Caco-2 (cell line): ENCODE results near the gene OR6K3. TPM values are rescaled to one million over a fixed set of nuclear protein-coding genes. Genes with fewer than 3 reads are reported as not detected.

ENCODE experiments used
- BruUV-seq: library from RNA; stranded (reverse); fragments of 400-500 nt; replicated peaks from 2 replicates; lab custom pipeline; 2021; lab: Mats Ljungman, UMichigan
- CTCF ChIA-PET: fragments of 300-600 bp; sonication (Branson Sonifier 250); formaldehyde crosslinking; loops from one replicate; lab custom pipeline; 2022; ENCODE audit warnings: antibody characterized with exemption; lab: Charles Lee
- POLR2A ChIA-PET: fragments of 300-600 bp; sonication (Branson Sonifier 250); formaldehyde crosslinking; loops from one replicate; lab custom pipeline; 2022; ENCODE audit warnings: antibody characterized with exemption; lab: Charles Lee
- DNase-seq, 2 experiments: peaks; one replicate each; pipeline versions ENCODE4 v3.0.0 to v3.0.0-alpha.2; 2020 to 2022
- H3K27me3 ChIP-seq: replicated peaks from 2 replicates; pipeline ENCODE4 v1.6.0; 2011; ENCODE audit warnings: low read length; ENCODE audit not compliant: control insufficient read depth, insufficient read depth
- H3K36me3 ChIP-seq: 2 replicates; pipeline ENCODE4 v1.5.1; 2011; ENCODE audit warnings: low read length; ENCODE audit not compliant: control insufficient read depth, insufficient read depth
- H3K4me1 ChIP-seq: fragments of 250-450 bp; sonication (Bioruptor Pico); 2 replicates; pipeline ENCODE4 v1.5.1; 2020; ENCODE audit warnings: mild to moderate bottlenecking
- H3K4me3 ChIP-seq: 2 replicates; pipeline ENCODE4 v1.5.1; 2011; ENCODE audit warnings: low read depth, mild to moderate bottlenecking, control low read depth, low read length
- H3K9me3 ChIP-seq: fragments of 250-450 bp; sonication (Bioruptor Pico); 2 replicates; pipeline ENCODE4 v1.5.1; 2020; ENCODE audit warnings: mild to moderate bottlenecking, moderate library complexity
- H3K27ac Mint-ChIP-seq: one replicate; pipeline ENCODE4 v1.8.0; 2022; ENCODE audit warnings: mixed read lengths; ENCODE audit not compliant: unreplicated experiment
- H3K27me3 Mint-ChIP-seq: one replicate; pipeline ENCODE4 v1.8.0; 2022; ENCODE audit warnings: mixed read lengths; ENCODE audit not compliant: insufficient read depth, unreplicated experiment
- H3K36me3 Mint-ChIP-seq: one replicate; pipeline ENCODE4 v1.8.0; 2022; ENCODE audit warnings: mild to moderate bottlenecking, mixed read lengths; ENCODE audit not compliant: insufficient read depth, unreplicated experiment
- H3K4me1 Mint-ChIP-seq: one replicate; pipeline ENCODE4 v1.8.0; 2022; ENCODE audit warnings: low read depth, mixed read lengths; ENCODE audit not compliant: unreplicated experiment
- H3K4me3 Mint-ChIP-seq: one replicate; pipeline ENCODE4 v1.8.0; 2022; ENCODE audit warnings: mild to moderate bottlenecking, moderate library complexity, mixed read lengths; ENCODE audit not compliant: unreplicated experiment
- H3K9me3 Mint-ChIP-seq: one replicate; pipeline ENCODE4 v1.8.0; 2022; ENCODE audit warnings: mixed read lengths; ENCODE audit not compliant: unreplicated experiment
- intact Hi-C: fragments of 100-400 bp; cut with micrococcal nuclease; formaldehyde crosslinking; loops from one replicate; pipeline ENCODE4 v1.10.0; 2022; ENCODE audit not compliant: unreplicated experiment
- total RNA-seq: library from RNA; stranded (reverse); gene quantifications from 2 replicates; pipeline ENCODE4 v1.2.3, GENCODE V29; 2022
- TF ChIP-seq, protein P1 (sequence below), 2 experiments: fragments of 200-600 bp in 1 of 2; IDR thresholded peaks; 1 replicate in 1 of 2; 2 replicates in 1 of 2; pipeline versions ENCODE4 v1.5.1 to v1.8.0; 2011 to 2022; ENCODE audit warnings: antibody characterized with exemption in 1 of 2, control low read depth in 1 of 2, inconsistent platforms in 1 of 2, low read depth in 1 of 2, low read length in 1 of 2, mild to moderate bottlenecking in 1 of 2, moderate library complexity in 1 of 2; ENCODE audit not compliant: insufficient read depth in 1 of 2, severe bottlenecking in 1 of 2, unreplicated experiment in 1 of 2

OR6K3 gene
- total RNA-seq, 1 experiment from 2014 or later: not detected

- Histone ChIP-seq H3K4me3 (no peak overlapping the region), H3K36me3 (no peaks in the 10 kb centered on the region), H3K4me1 (no peaks in the 10 kb centered on the region), H3K9me3 (no peaks in the 10 kb centered on the region), H3K27me3 (no peaks in the 10 kb centered on the region)
- intact Hi-C loops: no loop called here
- Mint-ChIP-seq H3K4me3 (no peak overlapping the region), H3K4me1 (no peaks in the 10 kb centered on the region), H3K9me3 (no peaks in the 10 kb centered on the region), H3K27me3 (peaks cover 5% of the 10 kb centered on the region), H3K27ac (no peak overlapping the region), H3K36me3 (no peaks in the 10 kb centered on the region)
- no peak for DNase-seq
- POLR2A ChIA-PET: no interaction called here
- TF ChIP-seq, protein P1, sequence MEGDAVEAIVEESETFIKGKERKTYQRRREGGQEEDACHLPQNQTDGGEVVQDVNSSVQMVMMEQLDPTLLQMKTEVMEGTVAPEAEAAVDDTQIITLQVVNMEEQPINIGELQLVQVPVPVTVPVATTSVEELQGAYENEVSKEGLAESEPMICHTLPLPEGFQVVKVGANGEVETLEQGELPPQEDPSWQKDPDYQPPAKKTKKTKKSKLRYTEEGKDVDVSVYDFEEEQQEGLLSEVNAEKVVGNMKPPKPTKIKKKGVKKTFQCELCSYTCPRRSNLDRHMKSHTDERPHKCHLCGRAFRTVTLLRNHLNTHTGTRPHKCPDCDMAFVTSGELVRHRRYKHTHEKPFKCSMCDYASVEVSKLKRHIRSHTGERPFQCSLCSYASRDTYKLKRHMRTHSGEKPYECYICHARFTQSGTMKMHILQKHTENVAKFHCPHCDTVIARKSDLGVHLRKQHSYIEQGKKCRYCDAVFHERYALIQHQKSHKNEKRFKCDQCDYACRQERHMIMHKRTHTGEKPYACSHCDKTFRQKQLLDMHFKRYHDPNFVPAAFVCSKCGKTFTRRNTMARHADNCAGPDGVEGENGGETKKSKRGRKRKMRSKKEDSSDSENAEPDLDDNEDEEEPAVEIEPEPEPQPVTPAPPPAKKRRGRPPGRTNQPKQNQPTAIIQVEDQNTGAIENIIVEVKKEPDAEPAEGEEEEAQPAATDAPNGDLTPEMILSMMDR (IDR thresholded peaks at IDR 0.05; ENCODE audit: insufficient read depth in 1 of 2, low read depth in 1 of 2, low read length in 1 of 2, severe bottlenecking in 1 of 2, unreplicated experiment in 1 of 2): no peak
- BruUV-seq: no TSS peak
- CTCF ChIA-PET: no interaction called here
These were observed 33.5 kb downstream of the OR6K3 start for GRCh38 chr1:158687037-158687436.

DNA sequence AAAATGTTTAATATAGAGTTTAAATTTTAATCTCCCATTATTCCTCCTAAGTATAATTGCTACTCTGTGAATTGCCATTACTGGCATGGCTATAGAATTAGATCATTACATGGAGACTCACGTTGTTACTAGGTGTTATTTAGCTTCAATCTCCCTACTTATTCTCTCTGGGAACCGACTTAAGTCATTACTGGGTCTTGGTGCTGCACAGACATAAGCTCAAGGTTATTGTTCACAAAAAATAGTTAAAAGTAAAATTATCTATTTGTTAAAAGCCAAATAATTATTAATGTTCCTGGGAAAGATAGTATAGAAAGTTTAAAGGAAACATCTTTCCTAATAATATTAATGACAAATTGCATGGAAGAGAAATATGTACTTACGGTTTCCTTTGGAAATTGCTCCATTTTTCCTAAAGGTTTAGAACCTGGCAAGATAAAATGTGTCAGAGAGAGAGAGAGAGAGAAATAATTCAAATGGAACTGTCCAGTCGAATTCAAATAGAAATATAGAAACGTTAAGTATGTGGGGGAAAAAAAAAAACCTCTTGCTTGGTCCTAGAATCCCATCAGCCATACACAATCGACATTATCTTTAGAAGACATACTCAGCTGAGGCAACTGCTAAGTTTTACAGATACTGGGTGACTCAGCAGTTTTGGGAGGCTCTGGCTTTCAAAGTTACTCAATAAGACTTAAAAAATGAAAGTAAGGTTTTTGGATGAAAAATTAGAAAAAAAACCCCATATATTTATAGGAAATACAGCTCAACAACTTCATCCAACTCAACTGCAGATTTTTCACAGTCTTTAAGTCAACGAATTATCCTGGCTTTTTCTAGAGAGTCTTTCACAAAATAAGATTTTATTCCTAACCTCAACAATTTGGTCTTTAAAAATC is 34.2 kb downstream of the OR6K3 start, which contains the start of gene SPTA1:
SPTA1 (minus strand) TSS at position 605 of the 899 bp plus-strand sequence; CDS start at position 407, 198 bp downstream.
- Mint-ChIP-seq H3K27me3 (peaks cover 5% of the 10 kb centered on the region), H3K9me3 (no peaks in the 10 kb centered on the region), H3K4me3 (no peak within 1 kb of the TSS), H3K27ac (no peak within 1 kb of the TSS), H3K36me3 (no peaks in the 10 kb centered on the region), H3K4me1 (no peaks in the 10 kb centered on the region)
- ChIA-PET POLR2A (no interaction called here), CTCF (no interaction called here)
- no peak for DNase-seq
- no peaks in the 10 kb centered on the region for H3K9me3 ChIP-seq
- no peaks in the 10 kb centered on the region for H3K4me1 ChIP-seq
- no TSS peak for BruUV-seq
- no peak within 1 kb of the TSS for H3K4me3 ChIP-seq
- H3K27me3 ChIP-seq: no peaks in the 10 kb centered on the region
- TF ChIP-seq, protein P1 (IDR thresholded peaks at IDR 0.05; ENCODE audit: insufficient read depth in 1 of 2, low read depth in 1 of 2, low read length in 1 of 2, severe bottlenecking in 1 of 2, unreplicated experiment in 1 of 2): no peak
- intact Hi-C loops: no loop called here
- H3K36me3 ChIP-seq: no peaks in the 10 kb centered on the region

- DNase-seq: no peak
- Mint-ChIP-seq H3K27me3 (peaks cover 9% of the 10 kb centered on the region), H3K9me3 (no peaks in the 10 kb centered on the region), H3K4me3 (no peak overlapping the region), H3K27ac (no peak overlapping the region), H3K4me1 (no peaks in the 10 kb centered on the region), H3K36me3 (no peaks in the 10 kb centered on the region)
- CTCF ChIA-PET: no interaction called here
- POLR2A ChIA-PET: no interaction called here
- Histone ChIP-seq H3K9me3 (no peaks in the 10 kb centered on the region), H3K27me3 (no peaks in the 10 kb centered on the region), H3K36me3 (no peaks in the 10 kb centered on the region), H3K4me3 (no peak overlapping the region), H3K4me1 (no peaks in the 10 kb centered on the region)
- BruUV-seq: no TSS peak
- TF ChIP-seq, protein P1 (IDR thresholded peaks at IDR 0.05; ENCODE audit: insufficient read depth in 1 of 2, low read depth in 1 of 2, low read length in 1 of 2, severe bottlenecking in 1 of 2, unreplicated experiment in 1 of 2): no peak
- intact Hi-C loops: no loop called here
These were observed 35.4 kb downstream of the OR6K3 start for GRCh38 chr1:158685085-158685484.
